ENCODE measurements around the gene NKX2-1.

NKX2-1 gene

DNA sequence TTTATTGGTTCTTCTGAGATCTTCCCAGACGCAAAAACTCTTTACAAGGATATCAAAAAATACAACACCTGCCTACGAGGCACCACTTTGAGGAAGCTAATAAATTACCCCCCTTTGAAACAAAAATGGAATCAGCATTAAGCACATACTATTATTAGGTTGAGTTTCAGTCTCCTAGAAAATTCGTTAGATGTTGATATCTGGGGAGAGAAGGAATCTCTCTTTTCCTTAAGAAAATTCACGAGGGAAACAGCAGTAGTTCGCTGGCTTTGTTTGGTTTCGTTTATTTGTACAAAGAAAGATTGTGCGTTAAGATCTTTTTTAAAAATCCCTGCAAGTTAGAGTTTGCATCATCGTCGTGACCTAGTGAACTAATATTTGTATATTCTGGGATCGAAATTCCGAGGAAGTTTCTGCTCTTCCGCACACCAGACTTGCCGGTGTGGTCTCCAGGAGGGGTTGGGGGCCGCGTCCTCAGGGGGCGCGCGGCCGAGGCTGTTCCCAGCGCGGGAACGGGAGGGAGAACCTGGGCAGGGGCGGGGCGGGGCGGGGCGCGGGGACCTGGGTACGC lies 12.1 kb downstream of the NKX2-1 start (continued):
- TF ChIP-seq PRDM10 (tag by site-specific recombination; IDR thresholded peaks at IDR 0.05), result peak; percentile 29; the same call in 1 of the 2 replicates

DNA sequence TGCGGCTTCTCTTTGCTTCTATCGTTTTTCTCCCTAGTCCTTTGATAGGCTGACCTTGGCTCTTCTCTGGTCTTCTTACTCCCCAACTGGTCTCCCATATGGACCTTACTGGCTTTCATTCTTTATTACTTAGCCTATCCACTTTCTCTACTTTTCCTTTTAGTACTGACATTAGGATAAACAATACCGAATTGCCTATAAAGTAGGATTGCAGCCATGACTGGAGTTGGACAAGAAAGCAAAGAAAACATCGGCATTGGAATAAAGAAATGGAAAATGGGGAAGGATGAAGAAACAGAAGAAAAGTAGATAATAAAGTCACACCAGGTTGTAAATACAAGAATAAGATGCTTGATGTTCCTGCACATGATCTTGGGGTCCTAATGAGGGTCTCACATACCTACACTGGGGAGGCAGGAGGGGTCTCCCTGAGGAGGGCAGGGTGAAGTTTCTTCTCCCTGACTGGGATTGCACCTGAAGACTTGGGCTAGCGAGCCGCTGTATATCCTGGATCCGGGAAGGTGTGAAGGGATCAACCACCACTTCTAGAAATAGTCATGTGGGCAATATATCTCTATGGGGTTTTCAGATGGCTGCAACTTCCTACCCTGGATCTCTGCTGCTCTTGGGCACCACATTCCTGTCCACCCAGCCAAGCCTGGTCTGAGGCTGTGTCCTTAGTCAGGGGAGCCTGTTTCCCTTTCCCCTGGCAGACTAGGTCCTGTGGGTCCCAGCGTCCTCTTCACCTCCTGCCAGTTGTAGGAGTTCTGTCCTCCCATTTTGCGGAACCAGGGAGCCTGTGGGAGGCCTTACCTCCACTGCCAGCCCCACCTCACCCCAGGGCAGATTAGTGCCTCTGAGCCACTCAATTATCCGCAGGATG lies 13.1 kb downstream of the NKX2-1 start:
- H3K4me1 ChIP-seq (ENCODE audit: control insufficient read depth, insufficient read depth, low read length), result no peaks in the 10 kb centered on the region; the same call in 1 of the 2 replicates
- H3K4me3 ChIP-seq (ENCODE audit: low read depth, low read length), result no peak overlapping the region
- POLR2A ChIA-PET, result no interaction called here
- CTCF ChIA-PET, result interaction anchor here (1.0 kb wide), 1 partner anchor 18 kb away, joined by 3 read pairs; no protein-coding TSS in a partner anchor
- TF ChIP-seq ZFP41 (tag by site-specific recombination; IDR thresholded peaks at IDR 0.05; ENCODE audit: borderline replicate concordance), result no peak
- TF ChIP-seq, protein P1, sequence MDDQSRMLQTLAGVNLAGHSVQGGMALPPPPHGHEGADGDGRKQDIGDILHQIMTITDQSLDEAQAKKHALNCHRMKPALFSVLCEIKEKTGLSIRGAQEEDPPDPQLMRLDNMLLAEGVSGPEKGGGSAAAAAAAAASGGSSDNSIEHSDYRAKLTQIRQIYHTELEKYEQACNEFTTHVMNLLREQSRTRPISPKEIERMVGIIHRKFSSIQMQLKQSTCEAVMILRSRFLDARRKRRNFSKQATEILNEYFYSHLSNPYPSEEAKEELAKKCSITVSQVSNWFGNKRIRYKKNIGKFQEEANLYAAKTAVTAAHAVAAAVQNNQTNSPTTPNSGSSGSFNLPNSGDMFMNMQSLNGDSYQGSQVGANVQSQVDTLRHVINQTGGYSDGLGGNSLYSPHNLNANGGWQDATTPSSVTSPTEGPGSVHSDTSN (CRISPR knock-in tag; IDR thresholded peaks at IDR 0.05), result no peak
- TF ChIP-seq, protein P2, sequence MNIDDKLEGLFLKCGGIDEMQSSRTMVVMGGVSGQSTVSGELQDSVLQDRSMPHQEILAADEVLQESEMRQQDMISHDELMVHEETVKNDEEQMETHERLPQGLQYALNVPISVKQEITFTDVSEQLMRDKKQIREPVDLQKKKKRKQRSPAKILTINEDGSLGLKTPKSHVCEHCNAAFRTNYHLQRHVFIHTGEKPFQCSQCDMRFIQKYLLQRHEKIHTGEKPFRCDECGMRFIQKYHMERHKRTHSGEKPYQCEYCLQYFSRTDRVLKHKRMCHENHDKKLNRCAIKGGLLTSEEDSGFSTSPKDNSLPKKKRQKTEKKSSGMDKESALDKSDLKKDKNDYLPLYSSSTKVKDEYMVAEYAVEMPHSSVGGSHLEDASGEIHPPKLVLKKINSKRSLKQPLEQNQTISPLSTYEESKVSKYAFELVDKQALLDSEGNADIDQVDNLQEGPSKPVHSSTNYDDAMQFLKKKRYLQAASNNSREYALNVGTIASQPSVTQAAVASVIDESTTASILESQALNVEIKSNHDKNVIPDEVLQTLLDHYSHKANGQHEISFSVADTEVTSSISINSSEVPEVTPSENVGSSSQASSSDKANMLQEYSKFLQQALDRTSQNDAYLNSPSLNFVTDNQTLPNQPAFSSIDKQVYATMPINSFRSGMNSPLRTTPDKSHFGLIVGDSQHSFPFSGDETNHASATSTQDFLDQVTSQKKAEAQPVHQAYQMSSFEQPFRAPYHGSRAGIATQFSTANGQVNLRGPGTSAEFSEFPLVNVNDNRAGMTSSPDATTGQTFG (tag by site-specific recombination; IDR thresholded peaks at IDR 0.05; ENCODE audit: borderline replicate concordance), result no peak
- no peak for TF ChIP-seq ZNF416 (tag by site-specific recombination; IDR thresholded peaks at IDR 0.05)
- TF ChIP-seq ZNF768 (tag by site-specific recombination; IDR thresholded peaks at IDR 0.05), result no peak
- no peak for TF ChIP-seq ZNF558 (tag by site-specific recombination; IDR thresholded peaks at IDR 0.05)
- TF ChIP-seq, protein P3, sequence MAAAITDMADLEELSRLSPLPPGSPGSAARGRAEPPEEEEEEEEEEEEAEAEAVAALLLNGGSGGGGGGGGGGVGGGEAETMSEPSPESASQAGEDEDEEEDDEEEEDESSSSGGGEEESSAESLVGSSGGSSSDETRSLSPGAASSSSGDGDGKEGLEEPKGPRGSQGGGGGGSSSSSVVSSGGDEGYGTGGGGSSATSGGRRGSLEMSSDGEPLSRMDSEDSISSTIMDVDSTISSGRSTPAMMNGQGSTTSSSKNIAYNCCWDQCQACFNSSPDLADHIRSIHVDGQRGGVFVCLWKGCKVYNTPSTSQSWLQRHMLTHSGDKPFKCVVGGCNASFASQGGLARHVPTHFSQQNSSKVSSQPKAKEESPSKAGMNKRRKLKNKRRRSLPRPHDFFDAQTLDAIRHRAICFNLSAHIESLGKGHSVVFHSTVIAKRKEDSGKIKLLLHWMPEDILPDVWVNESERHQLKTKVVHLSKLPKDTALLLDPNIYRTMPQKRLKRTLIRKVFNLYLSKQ (tag by site-specific recombination; IDR thresholded peaks at IDR 0.05; ENCODE audit: borderline replicate concordance), result no peak
- TF ChIP-seq REPIN1 (tag by site-specific recombination; IDR thresholded peaks at IDR 0.05; ENCODE audit: low read depth), result no peak
- TF ChIP-seq ZNF677 (tag by site-specific recombination; IDR thresholded peaks at IDR 0.05), result no peak
- TF ChIP-seq ZNF433 (tag by site-specific recombination; IDR thresholded peaks at IDR 0.05; ENCODE audit: low read depth), result no peak
- no peak for TF ChIP-seq ZNF610 (tag by site-specific recombination; IDR thresholded peaks at IDR 0.05; ENCODE audit: borderline replicate concordance)
- TF ChIP-seq ZNF335 (tag by site-specific recombination; conservative IDR thresholded peaks at IDR 0.05), result no peak
- TF ChIP-seq ZBTB48 (tag by site-specific recombination; IDR thresholded peaks at IDR 0.05), result no peak
- H3K36me3 ChIP-seq (ENCODE audit: control insufficient read depth in 2 of 2, insufficient read depth in 1 of 2, low read length in 2 of 2), result no peaks in the 10 kb centered on the region
- no peak overlapping the region for H3K27ac ChIP-seq (ENCODE audit: extremely low read depth, low read depth, low read length)
- no peaks in the 10 kb centered on the region for H3K9me3 ChIP-seq (ENCODE audit: control insufficient read depth, insufficient read depth, low read depth, low read length)
